GM11168 (cell line): ENCODE results near the gene BST2.
"Not testable (repeated sequence)": the region's sequence is repeated elsewhere in the genome, so short reads cannot be mapped to it uniquely, and the experiment has no call there.

ENCODE experiments used
- in situ Hi-C: fragments of 300-500 bp; cut with MboI; formaldehyde crosslinking; loops from one replicate; pipeline ENCODE4 v1.12.0; 2022; ENCODE audit warnings: low sequenced_read_pairs; ENCODE audit not compliant: unreplicated experiment

The BST2 gene

DNA sequence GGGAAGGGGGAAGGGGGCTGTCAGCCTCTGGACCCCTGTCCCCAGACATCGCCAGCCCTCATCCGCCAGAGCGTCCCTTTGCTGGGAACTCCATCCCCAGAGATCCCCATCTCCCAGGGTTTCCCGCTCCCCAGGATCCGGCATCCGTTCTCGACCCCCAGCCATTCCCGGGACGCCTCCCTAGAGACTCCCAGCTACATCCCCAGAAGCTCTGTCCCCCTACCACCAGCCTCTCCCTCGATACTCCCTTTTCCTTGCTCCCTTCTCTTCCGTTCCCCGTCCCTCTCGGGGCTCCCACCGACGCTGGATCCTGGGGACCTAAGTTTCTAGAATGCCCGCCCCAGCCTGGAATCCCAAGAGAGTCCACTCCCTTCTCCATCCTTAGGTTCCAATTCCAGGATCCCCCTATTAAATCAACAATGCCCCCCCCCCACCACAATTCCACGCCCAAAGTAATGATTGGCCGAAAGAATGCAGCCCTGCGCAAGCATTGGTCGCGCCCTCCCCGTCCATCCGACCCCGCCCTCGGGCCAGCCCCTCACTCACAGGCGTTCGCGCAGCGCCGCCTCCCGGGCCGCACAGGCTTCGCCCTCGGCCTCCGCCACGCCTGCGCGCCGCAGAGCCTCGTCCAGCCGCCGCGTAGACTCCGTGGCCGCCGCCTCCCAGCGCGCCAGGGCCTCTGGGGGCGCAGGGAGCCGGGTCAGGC is 14.6 kb downstream of the BST2 start:
- in situ Hi-C loops = no loop called here

DNA sequence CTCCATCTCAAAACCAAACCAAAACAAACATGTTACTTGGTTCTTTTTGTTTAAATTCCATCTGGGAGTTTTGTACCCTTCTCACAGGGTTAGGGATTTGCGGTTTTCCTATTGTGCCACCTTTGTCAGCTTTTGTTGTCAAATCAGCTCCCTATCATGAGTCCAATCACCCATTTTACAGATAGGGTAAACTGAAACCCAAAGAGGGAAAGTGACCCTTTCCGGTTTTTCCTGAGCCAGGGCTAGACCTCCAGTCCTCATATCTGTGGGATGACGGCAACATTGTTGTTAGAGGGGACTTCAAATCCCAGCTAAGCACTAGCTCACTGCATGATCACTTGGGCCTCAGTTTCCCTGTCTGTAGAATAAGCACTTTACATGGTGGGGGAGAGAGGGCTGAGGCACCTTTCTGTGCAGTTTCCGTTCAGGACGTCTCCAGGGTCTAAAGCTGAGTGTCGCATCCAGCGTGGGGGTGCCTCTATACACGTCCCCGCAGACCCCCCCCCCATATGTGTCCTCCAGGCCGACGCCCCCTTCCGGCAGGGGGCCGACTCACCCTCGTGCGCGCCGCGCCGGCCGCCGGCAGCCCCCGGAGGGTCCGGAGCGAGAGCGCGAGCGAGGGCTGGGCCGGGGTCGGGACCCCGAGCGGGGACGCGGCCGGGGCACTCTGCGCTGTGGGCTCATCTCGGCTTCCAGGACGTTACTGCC is 15.3 kb downstream of the BST2 start:
- in situ Hi-C loops = loop anchor here (5.0 kb wide), 1 partner anchor 43 kb away; no protein-coding TSS in a partner anchor

DNA sequence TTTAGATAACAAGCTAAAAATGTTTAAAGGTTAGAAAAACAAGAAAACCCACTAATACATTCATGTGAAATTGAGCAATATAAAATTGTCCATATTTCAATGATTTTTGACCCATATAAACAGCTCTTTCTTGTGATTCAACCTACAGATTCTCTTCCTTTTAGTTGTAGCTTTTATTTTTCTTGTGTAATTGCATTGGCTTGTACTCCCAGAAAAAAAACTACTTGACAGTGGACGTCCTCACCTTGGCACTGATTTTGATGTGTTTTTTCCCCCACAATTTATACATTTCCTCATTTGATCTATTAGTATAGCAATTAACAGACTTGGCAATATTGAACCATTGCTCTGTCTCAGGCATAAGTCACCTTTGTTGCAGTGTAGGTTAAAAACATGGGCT is 16.1 kb downstream of the BST2 start:
- in situ Hi-C loops = loop anchor here (5.0 kb wide), 1 partner anchor 42 kb away; no protein-coding TSS in a partner anchor

DNA sequence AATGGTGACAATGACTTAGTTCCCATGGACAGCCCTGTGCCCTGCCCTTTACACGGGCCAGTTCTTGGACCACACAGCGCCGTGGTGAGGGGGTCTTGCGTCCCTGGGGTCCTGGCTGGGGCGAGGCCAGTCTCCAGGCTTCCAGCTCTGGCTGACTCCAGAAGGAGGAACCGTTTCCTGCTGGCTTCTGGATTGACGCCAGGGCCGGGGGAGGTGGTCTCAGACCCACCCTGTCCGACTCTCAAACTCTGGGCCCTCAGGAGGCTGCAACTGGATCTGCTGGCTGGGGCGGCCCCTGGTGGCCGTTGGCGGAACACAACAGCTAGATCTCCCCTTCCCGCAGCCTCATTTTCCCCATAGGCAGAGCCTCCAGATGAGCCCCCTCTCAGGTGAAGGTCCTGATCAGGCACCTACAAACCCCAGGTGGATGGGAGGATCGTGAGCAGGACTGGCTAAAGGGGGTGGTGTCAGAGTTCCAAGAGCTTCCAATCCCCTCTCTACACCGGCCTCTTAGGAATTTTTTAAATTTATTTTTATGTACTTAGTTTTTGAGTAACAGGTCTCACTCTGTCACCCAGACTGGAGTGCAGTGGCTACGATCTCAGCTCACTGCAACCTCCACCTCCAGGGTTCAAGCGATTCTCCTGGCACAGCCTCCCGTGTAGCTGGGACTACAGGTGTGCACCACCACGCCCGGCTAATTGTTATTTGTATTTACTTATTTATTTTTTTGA is 19.4 kb downstream of the BST2 start:
- in situ Hi-C loops = loop anchor here (5.0 kb wide), 1 partner anchor 39 kb away; no protein-coding TSS in a partner anchor

DNA sequence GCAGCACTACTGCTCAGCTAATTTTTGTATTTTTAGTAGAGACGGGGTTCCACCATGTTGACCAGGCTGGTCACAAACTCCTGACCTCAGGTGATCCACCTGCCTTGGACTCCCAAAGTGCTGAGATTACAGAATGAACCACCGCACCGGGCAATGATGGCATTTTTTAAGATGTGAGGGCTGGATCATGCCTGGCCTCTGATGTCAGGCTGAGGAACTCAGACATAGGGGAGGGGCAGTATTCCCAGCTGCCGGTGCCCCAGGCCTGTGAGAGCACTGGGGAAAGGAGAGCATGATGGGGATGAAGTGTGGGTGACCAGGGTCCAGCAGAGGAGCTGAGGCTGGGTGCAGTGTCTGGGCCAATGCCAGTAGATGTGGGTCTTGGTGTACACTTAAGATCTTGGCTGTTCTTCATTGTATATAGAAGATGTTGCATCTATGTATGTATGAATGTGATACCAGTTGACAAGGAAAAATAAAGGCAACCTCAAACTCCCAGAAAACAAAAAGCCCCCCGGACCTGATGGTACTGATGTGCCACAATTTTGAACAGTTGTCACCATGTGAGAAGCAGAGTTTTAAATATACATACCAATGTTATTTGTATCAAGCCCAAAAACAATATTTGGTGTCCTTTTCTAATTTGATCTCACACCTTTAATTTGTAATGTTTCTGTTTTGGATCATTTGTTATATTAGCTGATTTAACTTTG is 24.8 kb downstream of the BST2 start:
- in situ Hi-C loops = no loop called here

DNA sequence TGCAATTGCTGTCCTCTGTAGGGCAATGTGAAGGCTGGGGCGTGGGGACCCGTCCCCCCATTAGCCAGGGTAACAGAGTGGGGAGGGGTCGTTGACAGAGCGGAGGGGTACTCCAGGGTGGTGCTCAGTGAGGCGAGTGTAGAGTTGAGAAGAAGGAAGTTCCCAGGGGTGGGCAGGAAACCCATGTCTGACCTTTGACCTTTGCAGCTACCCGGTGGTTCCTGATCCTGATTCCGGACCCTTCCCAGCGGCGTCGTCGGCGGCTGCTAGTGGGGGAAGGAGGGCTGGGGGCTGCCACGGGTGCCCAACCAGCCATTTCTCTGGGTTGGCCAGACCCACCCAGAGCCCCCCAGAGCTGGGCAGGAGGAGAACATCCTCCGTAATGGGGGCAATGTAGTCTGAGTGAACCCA is 26.2 kb downstream of the BST2 start:
- in situ Hi-C loops = no loop called here

DNA sequence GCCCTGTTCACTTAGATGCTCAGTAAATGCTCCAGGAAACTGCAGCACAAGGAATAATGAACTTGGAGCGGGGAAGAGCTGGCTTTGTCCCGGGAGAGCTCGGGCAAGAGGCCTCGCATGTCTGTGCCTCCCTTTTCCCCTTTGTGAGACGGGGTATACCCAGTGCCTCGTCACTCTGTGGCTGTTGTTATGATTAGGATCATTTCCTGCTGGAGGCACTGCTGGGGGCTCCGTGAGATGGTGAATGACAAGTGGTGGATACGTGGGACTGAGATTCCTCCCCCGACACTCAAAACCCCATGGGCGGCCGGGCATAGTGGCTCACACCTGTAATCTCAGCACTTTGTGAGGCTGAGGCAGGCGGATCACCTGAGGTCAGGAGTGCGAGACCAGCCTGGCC is 27.2 kb downstream of the BST2 start:
- in situ Hi-C loops = no loop called here

DNA sequence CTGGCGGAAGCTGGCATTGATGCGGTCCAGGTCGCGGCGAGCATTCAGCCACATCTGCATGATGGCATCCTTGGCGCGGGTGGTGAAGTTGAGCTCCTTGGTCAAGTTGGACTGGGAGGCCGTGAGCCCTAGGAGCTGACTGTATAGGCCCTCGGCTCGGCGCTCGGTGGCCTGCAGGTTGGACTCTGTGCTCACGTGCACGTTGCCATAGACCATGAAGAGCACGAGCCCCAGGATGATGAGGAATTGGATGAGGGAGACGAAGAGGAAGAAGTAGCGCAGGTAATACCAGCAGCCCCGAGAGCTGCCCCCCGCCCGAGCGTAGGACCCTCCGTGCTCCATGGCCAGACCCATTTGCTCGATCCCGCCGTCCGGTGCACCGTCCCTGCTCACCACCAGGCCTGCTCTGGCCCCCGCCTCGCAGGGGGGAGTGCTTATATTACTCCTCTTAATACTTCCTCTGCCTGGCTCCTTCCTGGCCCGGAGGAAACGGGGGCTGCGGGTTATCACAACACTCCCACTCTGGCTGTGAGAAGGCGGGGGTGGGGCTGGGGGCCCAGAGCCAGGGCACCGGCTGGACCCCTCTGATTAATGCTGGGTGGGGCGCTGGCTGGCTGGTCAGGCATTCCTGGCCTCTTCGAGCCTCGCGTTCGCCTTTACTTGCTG is 28.4 kb downstream of the BST2 start, which contains the start of gene PLVAP:
TSS of gene PLVAP (minus strand) at position 408 of the 666 bp plus-strand sequence. CDS start at position 354, 54 bp downstream.
- in situ Hi-C loops = no loop called here

DNA sequence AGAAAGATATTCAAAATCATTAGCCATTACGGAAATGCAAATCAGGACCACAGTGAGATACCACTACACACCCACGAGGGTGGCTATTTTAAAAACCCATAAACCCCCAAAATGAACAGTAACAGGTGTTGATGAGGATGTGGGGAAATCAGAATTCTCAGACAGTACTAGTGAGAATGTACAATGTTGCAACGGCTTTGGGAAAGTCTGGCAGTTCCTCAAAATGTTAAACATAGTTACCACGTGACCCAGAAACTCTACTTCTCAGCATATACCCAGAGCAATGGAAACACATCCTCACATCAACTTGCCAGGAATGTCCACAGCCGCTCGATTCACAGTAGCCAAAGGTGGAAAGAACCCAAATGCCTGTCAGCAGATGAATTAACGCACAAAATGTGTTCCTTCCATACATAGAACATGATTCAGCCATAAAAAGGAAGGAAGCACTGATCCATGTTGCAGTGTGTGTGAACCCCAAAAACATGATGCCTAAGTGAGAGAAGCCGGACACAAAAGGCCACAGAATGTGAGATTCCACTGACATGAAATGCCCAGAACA is 35.3 kb downstream of the BST2 start:
- in situ Hi-C loops = no loop called here

DNA sequence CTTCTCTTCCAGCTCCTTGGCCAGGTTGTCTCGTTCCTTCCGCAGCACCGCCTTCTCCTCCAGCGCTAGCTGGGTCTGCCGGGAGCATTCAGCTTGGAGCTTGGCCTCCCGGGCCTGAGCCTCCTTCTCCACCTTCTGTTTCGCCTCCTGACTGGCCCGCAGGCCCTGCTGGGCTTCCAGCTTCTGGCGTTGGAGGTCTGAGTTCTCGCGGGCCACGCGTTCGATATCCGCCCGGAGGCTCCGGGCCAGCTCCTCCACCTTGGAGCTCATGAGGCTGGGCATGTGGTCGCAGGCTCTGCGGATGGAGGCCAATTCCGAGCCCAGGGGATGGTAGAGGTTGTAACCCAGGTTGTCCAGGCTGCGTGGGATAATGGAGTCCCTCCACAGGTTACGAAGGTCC is 40.1 kb downstream of the BST2 start:
- in situ Hi-C loops = no loop called here

DNA sequence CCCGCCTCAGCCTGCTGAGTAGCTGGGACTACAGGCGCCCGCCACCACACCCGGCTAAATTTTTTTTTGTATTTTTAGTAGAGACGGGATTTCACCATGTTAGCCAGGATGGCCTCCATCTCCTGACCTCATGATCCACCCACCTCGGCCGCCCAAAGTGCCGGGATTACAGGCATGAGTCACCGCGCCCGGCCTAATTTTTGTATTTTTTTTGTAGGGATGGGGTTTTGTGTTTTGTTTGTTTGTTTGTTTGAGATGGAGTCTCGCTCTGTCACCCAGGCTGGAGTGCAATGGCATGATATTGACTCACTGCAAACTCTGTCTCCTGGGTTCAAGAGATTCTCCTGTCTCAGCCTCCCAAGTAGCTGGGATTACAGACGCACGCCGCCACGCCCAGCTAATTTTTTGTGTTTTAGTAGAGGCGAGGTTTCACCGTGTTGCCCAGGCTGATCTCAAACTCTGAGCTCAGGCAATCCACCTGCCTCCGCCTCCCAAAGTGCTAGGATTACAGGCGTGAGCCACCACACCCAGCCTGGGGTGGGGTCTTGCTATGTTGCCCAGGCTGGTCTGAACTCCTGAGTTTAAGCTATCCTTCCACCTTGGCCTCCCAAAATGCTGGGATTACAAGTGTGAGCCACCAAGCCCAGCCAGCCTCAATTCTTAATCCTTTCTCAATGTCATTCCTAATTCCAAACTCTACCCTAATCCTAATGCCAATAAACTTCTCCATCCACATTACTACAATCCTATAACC is 41.4 kb downstream of the BST2 start:
- in situ Hi-C loops = not testable (repeated sequence)

DNA sequence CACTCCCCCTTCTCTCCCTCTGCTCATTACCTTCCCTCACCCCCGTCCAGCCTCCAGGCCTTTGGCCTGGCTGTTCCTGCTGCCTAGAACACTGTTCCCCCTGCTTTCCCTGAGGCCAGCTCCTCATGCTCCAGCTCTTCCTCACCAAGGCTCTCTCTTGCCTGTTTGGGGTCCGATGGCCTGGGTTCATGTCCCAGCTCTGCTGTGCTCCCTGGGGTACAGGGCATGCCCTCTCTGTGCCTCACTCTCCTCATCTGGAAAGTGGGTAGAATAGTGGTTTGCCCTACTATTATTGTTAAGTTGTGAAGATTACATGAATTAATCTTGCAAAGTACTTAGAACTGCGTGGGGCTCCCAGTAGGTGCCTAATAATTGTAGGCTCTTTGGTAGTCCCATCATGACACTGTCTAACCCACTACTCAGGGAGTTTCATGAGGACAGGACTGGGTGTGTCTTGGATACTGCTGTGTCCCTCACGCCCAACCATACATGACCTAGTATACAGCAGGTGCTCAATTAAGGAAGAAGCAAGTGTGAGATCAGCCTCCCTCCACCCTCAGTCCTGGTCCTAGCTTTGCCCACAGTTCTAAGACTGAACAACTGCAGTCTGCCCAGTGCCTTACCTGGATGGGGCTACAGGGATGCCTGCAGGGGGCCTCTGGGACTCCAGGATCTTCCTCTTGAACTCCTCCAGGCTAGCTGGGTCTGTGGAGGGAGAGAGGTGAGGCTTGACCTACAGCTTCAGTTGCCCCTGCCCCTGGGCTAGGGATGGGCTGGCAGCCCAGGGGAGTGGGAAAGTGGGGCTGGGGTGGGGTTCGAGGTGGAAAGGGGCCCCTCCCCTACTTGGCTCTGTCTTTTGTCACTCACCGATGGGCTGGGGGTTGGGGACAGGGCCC is 45.3 kb downstream of the BST2 start:
- in situ Hi-C loops = no loop called here

DNA sequence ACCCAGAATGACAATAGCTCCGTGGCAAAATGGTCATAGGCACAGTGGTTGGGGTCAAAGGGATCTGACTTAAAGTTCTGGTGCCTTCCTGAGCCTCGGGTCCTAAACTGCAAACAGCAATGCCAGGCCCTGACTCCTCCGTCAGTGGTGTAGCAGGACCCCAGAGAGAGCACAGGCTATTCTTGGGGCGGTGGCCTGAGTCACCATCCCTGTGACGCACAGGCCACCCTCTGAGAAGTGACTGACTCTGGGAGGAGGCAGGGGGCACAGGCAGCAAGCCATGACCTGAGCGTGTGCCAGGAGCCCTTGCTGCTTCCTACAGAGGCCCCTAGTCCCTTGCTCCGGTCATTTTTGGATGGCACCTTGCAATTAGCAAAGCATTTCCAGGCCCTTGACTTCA is 47.0 kb downstream of the BST2 start:
- in situ Hi-C loops = no loop called here

DNA sequence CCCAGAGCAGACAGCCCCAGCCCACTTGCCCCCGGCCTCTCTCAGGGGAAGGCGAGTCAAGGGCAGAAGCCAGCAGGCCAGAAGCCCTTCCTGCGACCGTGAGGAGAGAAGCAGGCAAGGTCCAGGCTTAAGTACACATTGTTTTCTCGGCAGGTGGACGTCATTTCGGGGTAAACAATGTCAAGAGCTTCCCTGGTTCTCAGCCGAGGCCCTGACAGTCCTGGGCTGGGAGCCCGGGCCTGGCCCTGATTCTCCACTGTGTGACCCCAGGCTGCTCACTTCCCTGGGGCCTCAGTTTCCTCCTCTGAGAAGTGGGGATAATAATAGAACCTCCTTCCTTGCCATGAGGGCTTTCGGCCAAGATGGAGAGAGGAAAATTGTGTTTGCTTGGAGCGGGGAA is 47.7 kb downstream of the BST2 start:
- in situ Hi-C loops = no loop called here

DNA sequence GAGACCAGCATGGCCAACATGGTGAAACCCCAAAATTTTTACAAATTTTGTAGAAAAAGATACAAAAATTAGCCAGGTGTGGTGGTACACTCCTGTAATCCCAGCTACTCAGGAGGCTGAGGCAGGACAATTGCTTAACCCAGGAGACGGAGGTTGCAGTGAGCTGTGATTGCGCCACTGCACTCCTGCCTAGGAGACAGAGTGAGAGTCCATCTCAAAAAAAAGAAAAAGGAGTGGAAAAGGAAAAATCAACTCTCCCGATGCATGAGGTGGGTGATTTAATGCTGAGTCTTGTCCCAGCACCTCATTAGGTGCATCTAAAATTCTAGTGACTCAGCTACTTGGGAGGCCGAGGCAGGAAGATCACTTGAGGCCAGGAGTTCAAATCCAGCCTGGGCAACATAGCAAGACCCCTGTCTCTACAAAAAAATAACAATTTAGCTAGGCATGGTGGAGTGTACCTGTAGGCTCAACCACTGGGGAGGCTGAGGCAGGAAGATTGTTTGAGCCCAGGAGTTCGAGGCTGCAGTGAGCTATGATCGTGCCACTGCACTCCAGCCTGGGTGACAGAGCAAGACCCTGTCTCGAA is 48.3 kb downstream of the BST2 start:
- in situ Hi-C loops = no loop called here

DNA sequence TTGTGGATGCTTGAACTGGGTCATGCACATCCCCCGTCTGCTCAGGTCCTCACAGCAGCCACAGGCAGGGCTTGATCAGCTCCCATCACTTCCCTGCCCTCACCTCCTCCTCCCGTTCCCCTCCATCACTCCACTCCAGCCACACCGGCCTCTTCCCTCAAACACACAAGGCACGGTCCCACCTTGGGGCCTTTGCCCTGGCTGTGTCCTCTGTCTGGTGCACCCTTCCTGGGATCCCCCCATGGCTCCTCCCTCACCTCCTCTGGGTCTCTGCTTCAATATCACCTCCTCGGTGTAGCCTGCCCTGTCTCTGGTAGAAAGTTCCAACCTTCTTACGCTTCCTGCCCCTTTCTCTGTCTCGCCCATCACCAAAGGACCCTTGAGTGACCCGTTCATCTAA is 52.0 kb downstream of the BST2 start:
- in situ Hi-C loops = no loop called here
